Glutamatergic neuron (in vitro differentiated cells): ENCODE measurements around the gene PPM1B. TPM values are rescaled to one million over a fixed set of nuclear protein-coding genes. Genes with fewer than 3 reads are reported as not detected.

Experiments used
- DNase-seq: peaks from one replicate; pipeline ENCODE4 v3.0.0; 2022
- H3K27ac Mint-ChIP-seq: one replicate; pipeline ENCODE4 v1.8.0; 2020; ENCODE audit warnings: mild to moderate bottlenecking, mixed read lengths, inconsistent platforms; ENCODE audit not compliant: unreplicated experiment
- H3K27me3 Mint-ChIP-seq: one replicate; pipeline ENCODE4 v1.8.0; 2020; ENCODE audit warnings: mild to moderate bottlenecking, moderate library complexity, mixed read lengths, inconsistent platforms; ENCODE audit not compliant: unreplicated experiment
- H3K36me3 Mint-ChIP-seq: one replicate; pipeline ENCODE4 v1.8.0; 2020; ENCODE audit warnings: mild to moderate bottlenecking, mixed read lengths, inconsistent platforms; ENCODE audit not compliant: unreplicated experiment
- H3K4me1 Mint-ChIP-seq: one replicate; pipeline ENCODE4 v1.8.0; 2020; ENCODE audit warnings: mild to moderate bottlenecking, low read depth, mixed read lengths, inconsistent platforms; ENCODE audit not compliant: unreplicated experiment
- H3K4me3 Mint-ChIP-seq: one replicate; pipeline ENCODE4 v1.8.0; 2020; ENCODE audit warnings: mild to moderate bottlenecking, mixed read lengths, inconsistent platforms; ENCODE audit not compliant: unreplicated experiment
- H3K9me3 Mint-ChIP-seq: one replicate; pipeline ENCODE4 v1.8.0; 2020; ENCODE audit warnings: mild to moderate bottlenecking, moderate library complexity, mixed read lengths, inconsistent platforms; ENCODE audit not compliant: unreplicated experiment
- CTCF ChIP-seq: fragments of 200-600 bp; sonication (generic); IDR thresholded peaks from one replicate; pipeline ENCODE4 v1.5.0; 2021; ENCODE audit not compliant: partially characterized antibody, unreplicated experiment
- long read RNA-seq: library from polyadenylated mRNA; unstranded; transcript quantifications from one replicate; pipeline ENCODE4 v2.0.0, GENCODE V29; 2020; ENCODE audit not compliant: unreplicated experiment
- total RNA-seq: library from RNA; stranded (reverse); fragmentation: NEBNext Ultra II Directional; extraction: Animal tissue kit (Norgen Biotek cat#: 25700); gene quantifications from one replicate; pipeline ENCODE4 v1.2.1, GENCODE V29; 2021; ENCODE audit not compliant: unreplicated experiment

The PPM1B gene
- 49.2 TPM for total RNA-seq
- long read RNA-seq, transcript PPM1B-201 (6 exons, 2,606 nt): major isoform, 15 of 19 reads
- long read RNA-seq, partial matches to known transcripts: 0 of 19 reads
- long read RNA-seq, other reads (novel, unspliced or antisense): 0 of 19 reads

GRCh38 chr2:44168681-44169154 is at the start of gene PPM1B:
PPM1B (plus strand) TSS chr2:44168875; CDS start chr2:44201200, 32,325 bp downstream.
- peak; percentile 99 for DNase-seq
- Mint-ChIP-seq H3K9me3 (peaks cover 16% of the 10 kb centered on the region), H3K27me3 (peaks cover 9% of the 10 kb centered on the region), H3K4me3 (peak within 1 kb of the TSS; percentile 98), H3K36me3 (peaks cover 13% of the 10 kb centered on the region), H3K4me1 (peaks cover 6% of the 10 kb centered on the region), H3K27ac (peak within 1 kb of the TSS; percentile 98)
- TF ChIP-seq CTCF: no peak

DNA sequence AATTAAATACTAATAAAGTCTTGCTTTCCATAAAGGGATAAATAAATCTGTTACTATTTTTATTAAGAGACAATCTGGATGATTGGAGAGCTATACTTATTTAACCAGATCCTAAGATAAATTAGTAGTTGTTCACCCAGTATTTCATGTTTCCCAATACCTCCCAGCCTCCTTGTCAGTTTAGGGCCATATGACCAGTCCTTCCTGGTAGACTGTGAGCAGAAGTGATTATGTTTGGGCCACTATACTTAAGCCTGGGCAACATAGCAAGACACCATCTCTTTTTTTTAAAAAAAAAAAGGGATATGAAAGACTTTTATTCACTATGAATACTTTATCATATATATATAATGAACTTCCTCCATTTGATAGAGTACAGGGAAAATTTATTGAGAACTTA is 48.8 kb upstream of the PPM1B start:
- TF ChIP-seq CTCF: no peak
- Mint-ChIP-seq H3K27ac (no peak overlapping the region), H3K9me3 (no peaks in the 10 kb centered on the region), H3K36me3 (no peaks in the 10 kb centered on the region), H3K27me3 (no peaks in the 10 kb centered on the region), H3K4me3 (no peak overlapping the region), H3K4me1 (no peaks in the 10 kb centered on the region)
- no peak for DNase-seq

DNA sequence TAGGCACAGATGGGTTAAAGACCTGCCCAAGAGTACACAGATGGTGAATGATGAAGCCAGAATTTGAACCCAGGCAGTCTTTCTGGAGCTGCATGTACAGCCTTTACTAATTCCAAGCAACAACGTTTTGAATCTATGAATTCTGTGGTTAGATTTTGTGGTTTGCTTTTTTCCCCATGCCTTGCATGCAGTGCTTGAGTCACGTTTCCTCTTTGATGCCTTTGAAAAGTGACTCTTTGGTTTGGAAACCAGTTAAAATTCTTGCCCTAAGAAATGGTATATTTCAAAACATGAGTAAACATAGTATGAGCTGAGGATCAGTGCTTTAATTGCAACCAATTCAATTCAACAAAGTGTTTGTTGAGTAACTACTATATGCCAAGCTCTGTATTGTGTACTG is 48.2 kb upstream of the PPM1B start:
- no peak for DNase-seq
- Mint-ChIP-seq H3K4me1 (no peaks in the 10 kb centered on the region), H3K27me3 (no peaks in the 10 kb centered on the region), H3K9me3 (no peaks in the 10 kb centered on the region), H3K27ac (no peak overlapping the region), H3K4me3 (no peak overlapping the region), H3K36me3 (no peaks in the 10 kb centered on the region)
- TF ChIP-seq CTCF: no peak

- Mint-ChIP-seq H3K27me3 (no peaks in the 10 kb centered on the region), H3K27ac (no peak overlapping the region), H3K4me3 (no peak overlapping the region), H3K36me3 (no peaks in the 10 kb centered on the region), H3K9me3 (no peaks in the 10 kb centered on the region), H3K4me1 (no peaks in the 10 kb centered on the region)
- no peak for DNase-seq
- TF ChIP-seq CTCF: no peak
These were observed 46.8 kb upstream of the PPM1B start for GRCh38 chr2:44121899-44122298.

DNA sequence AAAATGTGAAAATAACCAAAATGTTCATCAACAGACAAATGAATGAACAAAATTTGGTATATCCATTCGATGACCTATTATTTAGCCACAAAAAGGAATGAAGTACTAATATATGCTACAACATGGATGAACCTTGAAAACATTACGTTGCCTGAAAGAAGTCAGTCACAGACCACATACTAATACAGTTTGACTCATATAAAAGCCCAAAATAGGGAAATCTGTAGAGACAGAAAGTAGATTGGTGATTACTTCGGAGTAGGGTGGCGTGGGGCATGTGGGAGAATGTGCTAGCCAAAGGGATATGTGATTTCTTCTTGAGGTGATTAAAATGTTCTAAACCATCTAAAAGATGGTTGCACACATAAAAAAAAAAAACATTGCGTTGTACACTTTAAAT is 44.2 kb upstream of the PPM1B start:
- H3K27ac Mint-ChIP-seq: no peak overlapping the region
- no peak for TF ChIP-seq CTCF
- no peak overlapping the region for H3K4me3 Mint-ChIP-seq
- no peaks in the 10 kb centered on the region for H3K27me3 Mint-ChIP-seq
- H3K4me1 Mint-ChIP-seq: no peaks in the 10 kb centered on the region
- DNase-seq: no peak
- H3K9me3 Mint-ChIP-seq: no peaks in the 10 kb centered on the region
- no peaks in the 10 kb centered on the region for H3K36me3 Mint-ChIP-seq
